ENCODE measurements around the gene UNC79. TPM values are rescaled to one million over a fixed set of nuclear protein-coding genes. Genes with fewer than 3 reads are reported as not detected.

Gene UNC79
- total and polyA plus RNA-seq, 2 experiments from 2014 or later: 0.15 to 0.20 TPM

GRCh38 chr14:93734086-93734822, 303.5 kb downstream of the UNC79 start:
- DNase-seq (ENCODE audit: low spot score): no peak
- Histone ChIP-seq H3K4me2 (no peak overlapping the region), H3K9me2 (replicated peaks; ENCODE audit: insufficient read depth) (no peaks in the 10 kb centered on the region), H3K4me1 (ENCODE audit: insufficient read depth) (no peaks in the 10 kb centered on the region), H3K9me3 (ENCODE audit: low read depth) (no peaks in the 10 kb centered on the region), H2AFZ (no peak overlapping the region), H3K79me2 (no peaks in the 10 kb centered on the region), H3K4me3 (no peak overlapping the region), H3K27ac (no peak overlapping the region), H3K36me3 (replicated peaks; ENCODE audit: insufficient read depth, low read depth) (no peaks in the 10 kb centered on the region), H3K27me3 (no peaks in the 10 kb centered on the region), H4K20me1 (ENCODE audit: insufficient read depth, poor library complexity, severe bottlenecking) (no peaks in the 10 kb centered on the region)
- WGBS (ENCODE audit: low lambda C conversion rate, missing lambda C conversion rate): 94% methylated on average over 21 of the region's 25 CpGs
- no peak for TF ChIP-seq EZH2 (IDR thresholded peaks at IDR 0.05; ENCODE audit: borderline replicate concordance)
- TF ChIP-seq EZH2phosphoT487 (IDR thresholded peaks at IDR 0.05; ENCODE audit: low read depth, severe bottlenecking, unreplicated experiment): no peak
- no peak for TF ChIP-seq CTCF (IDR thresholded peaks at IDR 0.05; ENCODE audit: poor library complexity)

- H3K9me2 ChIP-seq (replicated peaks; ENCODE audit: insufficient read depth): no peaks in the 10 kb centered on the region
- H3K4me2 ChIP-seq: no peak overlapping the region
- no peaks in the 10 kb centered on the region for H3K27me3 ChIP-seq
- TF ChIP-seq EZH2phosphoT487 (IDR thresholded peaks at IDR 0.05; ENCODE audit: low read depth, severe bottlenecking, unreplicated experiment): no peak
- TF ChIP-seq CTCF (IDR thresholded peaks at IDR 0.05; ENCODE audit: poor library complexity): no peak
- no peak for TF ChIP-seq EZH2 (IDR thresholded peaks at IDR 0.05; ENCODE audit: borderline replicate concordance)
- no peaks in the 10 kb centered on the region for H4K20me1 ChIP-seq (ENCODE audit: insufficient read depth, poor library complexity, severe bottlenecking)
- H3K4me3 ChIP-seq: no peak overlapping the region
- DNase-seq (ENCODE audit: low spot score): no peak
- H2AFZ ChIP-seq: no peak overlapping the region
- no peaks in the 10 kb centered on the region for H3K9me3 ChIP-seq (ENCODE audit: low read depth)
- H3K79me2 ChIP-seq: no peaks in the 10 kb centered on the region
- no peaks in the 10 kb centered on the region for H3K36me3 ChIP-seq (replicated peaks; ENCODE audit: insufficient read depth, low read depth)
- H3K27ac ChIP-seq: no peak overlapping the region
- WGBS (ENCODE audit: low lambda C conversion rate, missing lambda C conversion rate): 92% methylated on average over 12 of the region's 12 CpGs
- no peaks in the 10 kb centered on the region for H3K4me1 ChIP-seq (ENCODE audit: insufficient read depth)
Measured at GRCh38 chr14:93735206-93735605, 304.5 kb downstream of the UNC79 start.

GRCh38 chr14:93736378-93737014, 305.8 kb downstream of the UNC79 start:
- no peaks in the 10 kb centered on the region for H3K9me2 ChIP-seq (replicated peaks; ENCODE audit: insufficient read depth)
- H3K4me3 ChIP-seq: no peak overlapping the region
- peak; percentile 27 for TF ChIP-seq CTCF (IDR thresholded peaks at IDR 0.05; ENCODE audit: poor library complexity)
- no peak for TF ChIP-seq EZH2 (IDR thresholded peaks at IDR 0.05; ENCODE audit: borderline replicate concordance)
- TF ChIP-seq EZH2phosphoT487 (IDR thresholded peaks at IDR 0.05; ENCODE audit: low read depth, severe bottlenecking, unreplicated experiment): no peak
- no peaks in the 10 kb centered on the region for H3K4me1 ChIP-seq (ENCODE audit: insufficient read depth)
- no peak overlapping the region for H3K4me2 ChIP-seq
- H3K36me3 ChIP-seq (replicated peaks; ENCODE audit: insufficient read depth, low read depth): no peaks in the 10 kb centered on the region
- no peak overlapping the region for H3K27ac ChIP-seq
- no peak for DNase-seq (ENCODE audit: low spot score)
- H4K20me1 ChIP-seq (ENCODE audit: insufficient read depth, poor library complexity, severe bottlenecking): no peaks in the 10 kb centered on the region
- no peaks in the 10 kb centered on the region for H3K9me3 ChIP-seq (ENCODE audit: low read depth)
- H2AFZ ChIP-seq: no peak overlapping the region
- H3K79me2 ChIP-seq: no peaks in the 10 kb centered on the region
- 76% methylated on average over 10 of the region's 10 CpGs for WGBS (ENCODE audit: low lambda C conversion rate, missing lambda C conversion rate)
- no peaks in the 10 kb centered on the region for H3K27me3 ChIP-seq
